ENCODE data around the gene LCE1E.

GRCh38 chr1:152737997-152738396, 48.1 kb upstream of the LCE1E start:
- TF ChIP-seq CTCF (IDR thresholded peaks at IDR 0.05): no peak
- TF ChIP-seq POLR2AphosphoS5 (IDR thresholded peaks at IDR 0.05): no peak
- TF ChIP-seq POLR2A (IDR thresholded peaks at IDR 0.05): no peak
